HUDEP-2 (cell line): ENCODE results near the gene TUBGCP3.
A peak's percentile ranks its signal among the peaks of the same experiment; 100 is the strongest.
"Not testable (repeated sequence)": the region's sequence is repeated elsewhere in the genome, so short reads cannot be mapped to it uniquely, and the experiment has no call there.

Source experiments
- DNase-seq, 76 experiments: peaks; one replicate each; lab custom pipeline; 2025; ENCODE audit not compliant: unreplicated experiment in 76 of 76; lab: John Stamatoyannopoulos, UW

Gene TUBGCP3, protein sequence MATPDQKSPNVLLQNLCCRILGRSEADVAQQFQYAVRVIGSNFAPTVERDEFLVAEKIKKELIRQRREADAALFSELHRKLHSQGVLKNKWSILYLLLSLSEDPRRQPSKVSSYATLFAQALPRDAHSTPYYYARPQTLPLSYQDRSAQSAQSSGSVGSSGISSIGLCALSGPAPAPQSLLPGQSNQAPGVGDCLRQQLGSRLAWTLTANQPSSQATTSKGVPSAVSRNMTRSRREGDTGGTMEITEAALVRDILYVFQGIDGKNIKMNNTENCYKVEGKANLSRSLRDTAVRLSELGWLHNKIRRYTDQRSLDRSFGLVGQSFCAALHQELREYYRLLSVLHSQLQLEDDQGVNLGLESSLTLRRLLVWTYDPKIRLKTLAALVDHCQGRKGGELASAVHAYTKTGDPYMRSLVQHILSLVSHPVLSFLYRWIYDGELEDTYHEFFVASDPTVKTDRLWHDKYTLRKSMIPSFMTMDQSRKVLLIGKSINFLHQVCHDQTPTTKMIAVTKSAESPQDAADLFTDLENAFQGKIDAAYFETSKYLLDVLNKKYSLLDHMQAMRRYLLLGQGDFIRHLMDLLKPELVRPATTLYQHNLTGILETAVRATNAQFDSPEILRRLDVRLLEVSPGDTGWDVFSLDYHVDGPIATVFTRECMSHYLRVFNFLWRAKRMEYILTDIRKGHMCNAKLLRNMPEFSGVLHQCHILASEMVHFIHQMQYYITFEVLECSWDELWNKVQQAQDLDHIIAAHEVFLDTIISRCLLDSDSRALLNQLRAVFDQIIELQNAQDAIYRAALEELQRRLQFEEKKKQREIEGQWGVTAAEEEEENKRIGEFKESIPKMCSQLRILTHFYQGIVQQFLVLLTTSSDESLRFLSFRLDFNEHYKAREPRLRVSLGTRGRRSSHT

GRCh38 chr13:112587764-112588489, at the start of gene TUBGCP3:
Gene TUBGCP3, minus strand, starts transcription at chr13:112588153. Its CDS starts 173 bp downstream, at chr13:112587980.
- DNase-seq, result peak in 73 of 76 experiments; percentile 10 to 81 (median 67)

DNA sequence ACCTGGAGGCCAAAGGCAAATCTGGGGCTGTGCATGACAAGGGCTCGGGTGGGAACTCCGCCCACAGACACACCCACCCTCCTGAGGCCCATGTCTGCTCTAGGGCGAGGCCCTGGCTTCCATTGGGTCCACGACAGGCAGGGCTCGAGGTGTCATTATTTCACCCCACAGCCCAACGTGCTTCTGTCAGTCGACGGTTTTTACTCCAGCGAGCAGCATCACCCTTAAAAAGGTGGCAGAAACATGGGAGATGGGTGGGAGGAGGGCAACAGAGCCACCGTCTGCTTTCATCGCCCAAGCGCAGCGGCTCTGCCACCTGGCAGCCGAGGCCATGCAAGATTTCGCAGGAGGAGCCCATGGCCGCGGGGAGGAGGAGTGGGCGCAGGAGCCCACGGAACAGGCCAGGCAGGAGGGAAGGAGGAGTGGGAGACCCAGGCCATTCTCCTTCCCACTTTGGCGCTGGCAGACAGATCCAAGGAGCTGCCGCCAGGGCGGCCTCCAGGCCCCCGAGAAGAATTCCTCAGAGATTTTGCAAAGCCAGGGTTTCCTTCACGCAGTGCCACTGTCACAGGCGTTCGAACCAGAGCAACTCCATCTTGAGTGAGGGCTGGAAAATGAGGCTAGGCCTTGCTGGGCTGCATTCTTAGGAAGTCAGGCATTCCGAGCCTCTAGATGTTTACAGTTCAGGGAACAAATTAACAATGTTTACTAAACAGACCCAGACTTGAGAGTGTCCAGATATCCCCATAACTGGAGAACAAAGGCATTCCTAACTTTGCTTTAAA, 49.3 kb upstream of the TUBGCP3 start:
- no peak for DNase-seq

DNA sequence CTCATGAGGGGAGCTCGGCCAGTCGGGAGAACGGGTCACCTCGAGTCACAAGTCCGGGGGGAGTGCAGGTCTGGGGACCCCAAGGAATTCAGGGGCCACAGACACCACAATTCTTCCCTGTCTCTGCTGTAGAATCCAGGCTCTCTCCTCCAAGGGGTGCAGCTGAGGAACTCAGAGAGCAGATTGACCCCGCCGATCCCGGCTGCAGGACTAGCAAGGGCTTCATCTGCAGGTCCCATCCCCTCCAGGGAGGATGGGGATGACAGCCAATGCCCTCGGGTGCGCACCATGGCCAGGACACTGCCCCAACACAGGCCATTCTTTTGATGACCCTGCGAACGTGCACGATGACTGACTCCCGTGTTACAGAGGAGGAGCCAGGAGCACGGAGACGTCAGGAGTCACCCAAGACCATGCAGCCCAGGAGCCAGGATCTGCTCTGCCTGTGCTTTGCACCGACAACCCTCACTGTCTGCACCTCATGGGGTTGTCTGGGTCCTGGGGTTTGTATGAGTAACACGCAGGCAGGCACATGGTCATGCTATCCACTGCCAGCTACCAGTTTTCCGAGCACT, 48.5 kb upstream of the TUBGCP3 start:
- no peak for DNase-seq

- DNase-seq, result no peak
Measured at GRCh38 chr13:112635323-112635722, 47.4 kb upstream of the TUBGCP3 start.

DNA sequence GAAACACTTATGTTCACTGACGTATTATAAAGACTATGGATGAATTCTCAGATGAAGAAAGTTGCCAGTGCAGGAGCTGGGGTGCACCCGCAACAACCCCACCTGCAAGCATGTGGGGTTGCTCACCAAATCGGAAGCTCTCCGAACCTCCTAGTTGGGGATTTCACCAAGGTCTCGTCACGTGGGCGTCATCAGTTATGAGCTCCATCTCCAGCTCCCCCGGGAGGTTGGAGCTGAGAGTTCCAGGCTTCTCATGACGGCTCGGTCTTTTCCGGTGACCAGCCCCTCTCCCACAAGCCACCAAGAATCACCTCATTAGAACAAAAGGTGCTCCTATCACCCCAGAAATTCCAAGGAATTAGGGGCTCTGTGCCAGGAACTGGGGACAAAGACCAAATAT, 46.1 kb upstream of the TUBGCP3 start:
- DNase-seq, result no peak

DNA sequence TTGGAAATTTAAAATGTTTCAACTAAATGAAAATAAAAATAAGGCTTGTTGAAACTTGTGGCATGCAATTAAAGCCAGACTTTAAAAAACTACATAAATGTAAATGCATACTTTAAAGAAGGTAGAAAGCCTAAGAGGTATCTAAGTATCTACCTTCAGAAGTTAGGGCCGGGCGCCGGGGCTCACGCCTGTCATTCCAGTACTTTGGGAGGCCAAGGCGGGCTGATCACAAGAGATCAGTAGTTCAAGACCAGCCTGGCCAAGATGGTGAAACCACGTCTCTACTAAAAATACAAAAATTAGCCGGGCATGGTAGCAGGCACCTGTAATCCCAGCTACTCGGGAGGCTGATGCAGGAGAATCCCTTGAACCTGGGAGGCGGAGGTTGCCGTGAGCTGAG, 42.3 kb upstream of the TUBGCP3 start:
- not testable (repeated sequence) for DNase-seq

GRCh38 chr13:112629161-112629560, 41.2 kb upstream of the TUBGCP3 start:
- DNase-seq, result no peak

DNA sequence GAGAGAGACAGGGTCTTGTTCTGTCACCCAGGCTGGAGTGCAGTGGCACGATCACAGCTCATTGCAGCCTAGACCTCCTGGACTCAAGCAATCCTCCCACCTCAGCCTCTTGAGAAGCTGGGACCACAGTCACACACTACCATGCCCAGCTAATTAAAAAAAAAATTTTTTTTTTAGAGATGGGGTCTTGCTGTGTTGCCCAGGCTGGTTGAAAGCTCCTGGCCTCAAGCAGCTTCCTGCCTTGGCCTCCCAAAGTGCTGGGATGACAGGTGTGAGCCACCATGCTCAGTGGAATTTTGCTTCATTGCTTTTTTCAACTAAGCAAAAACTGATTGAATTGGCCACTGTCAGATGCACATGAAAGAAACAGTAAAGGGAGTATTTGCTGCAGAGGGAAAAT, 39.7 kb upstream of the TUBGCP3 start:
- DNase-seq, result not testable (repeated sequence)

DNA sequence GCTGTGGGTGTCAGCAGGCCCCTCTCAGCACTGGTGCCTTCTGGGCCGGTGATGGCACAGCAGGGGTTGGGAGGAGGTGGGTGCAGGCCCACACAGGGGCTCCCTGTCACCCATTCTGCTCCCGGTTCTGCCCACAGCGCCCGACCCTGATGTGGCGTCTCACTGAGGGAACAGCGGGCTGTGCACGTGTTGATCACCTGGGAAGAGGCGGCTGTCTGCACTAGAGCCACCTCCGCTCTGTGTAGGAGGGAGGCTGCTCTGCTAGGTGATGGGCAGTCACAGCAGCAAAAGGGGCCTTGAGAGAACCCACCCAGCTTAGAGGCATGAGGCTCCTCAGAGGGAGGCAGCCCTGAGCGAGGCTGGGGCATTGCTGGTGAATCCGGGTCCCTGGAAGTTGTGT, 39.2 kb upstream of the TUBGCP3 start:
- DNase-seq, result no peak

- DNase-seq, result no peak
Measured at GRCh38 chr13:112626761-112627160, 38.8 kb upstream of the TUBGCP3 start.

DNA sequence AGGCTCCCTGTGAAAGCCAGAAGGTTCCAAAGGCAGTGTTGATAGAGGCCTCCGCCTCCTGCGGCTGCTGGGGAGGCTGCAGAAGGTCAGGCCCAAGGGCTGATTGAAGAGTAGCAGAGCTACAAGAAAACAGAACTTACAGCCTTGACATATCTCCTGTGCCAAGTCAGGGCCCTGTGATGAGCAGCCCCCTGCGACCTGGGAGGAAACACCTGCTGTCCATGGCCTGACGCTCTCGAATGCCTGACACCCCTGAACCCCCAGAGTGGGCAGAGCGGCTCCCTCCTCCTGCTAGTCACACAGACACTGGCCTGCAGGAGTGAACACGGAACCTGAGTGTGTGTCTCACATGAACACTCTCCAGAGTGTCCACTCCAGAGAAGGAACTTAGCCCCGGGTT, 38.2 kb upstream of the TUBGCP3 start:
- DNase-seq, result no peak

DNA sequence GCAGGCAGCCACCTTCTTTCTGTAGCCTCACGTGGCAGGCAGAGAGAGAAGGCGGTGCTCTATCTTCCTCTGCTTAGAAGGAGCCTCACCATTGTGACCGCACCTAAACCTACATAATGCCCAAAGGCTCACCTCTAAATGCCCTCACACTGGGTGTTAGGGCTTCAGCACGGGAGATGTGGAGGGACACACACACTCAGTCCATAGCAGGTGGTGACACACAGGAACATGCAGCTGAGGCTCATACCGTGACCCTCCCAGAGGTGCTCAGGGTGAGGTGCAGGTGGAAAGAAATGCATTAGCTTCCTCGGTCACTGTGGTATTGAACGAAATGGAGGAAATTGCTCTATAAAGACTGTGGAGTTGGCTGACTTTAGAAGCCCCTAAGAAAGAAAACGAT, 37.7 kb upstream of the TUBGCP3 start:
- no peak for DNase-seq

DNA sequence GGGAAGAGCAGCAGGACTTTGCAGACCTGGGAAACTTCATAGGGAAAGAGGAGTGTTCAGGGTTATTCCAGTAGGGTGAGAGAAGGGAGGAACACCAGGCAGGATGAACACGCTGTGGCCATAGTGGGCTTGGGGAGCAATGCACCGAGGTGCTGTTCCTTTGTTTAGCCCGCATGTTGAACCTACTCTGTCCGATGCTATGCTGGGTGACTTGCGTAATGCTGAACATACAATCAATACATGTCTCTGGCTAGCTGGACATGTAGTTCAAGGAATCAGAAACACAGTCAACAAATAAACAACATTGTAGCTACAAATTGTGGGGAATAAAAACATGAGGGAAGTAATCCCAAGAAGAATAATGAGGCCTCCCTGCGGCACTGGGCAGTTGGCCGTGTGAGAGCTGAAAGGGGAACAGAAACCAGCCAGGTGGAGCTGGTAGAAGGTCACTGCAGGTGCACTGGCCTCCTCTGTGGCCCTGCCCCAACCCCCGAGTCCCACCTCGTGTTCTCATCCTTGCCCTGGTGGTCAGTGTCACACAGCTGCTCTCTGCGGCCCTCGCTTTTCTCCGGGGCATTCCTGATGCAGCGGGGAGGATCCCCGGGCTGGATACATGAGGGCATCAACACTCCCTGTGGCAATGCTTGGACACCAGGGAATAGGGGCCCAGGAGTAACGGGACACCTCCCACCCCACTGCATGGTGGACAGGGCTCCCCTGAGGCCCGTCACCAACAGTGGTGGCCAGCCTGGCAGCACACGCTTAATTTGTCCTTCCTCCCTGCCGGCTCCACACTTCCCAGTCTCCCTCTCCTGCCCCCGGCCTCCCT, 36.9 kb upstream of the TUBGCP3 start:
- no peak for DNase-seq

GRCh38 chr13:112624040-112624439, 36.1 kb upstream of the TUBGCP3 start:
- no peak for DNase-seq

DNA sequence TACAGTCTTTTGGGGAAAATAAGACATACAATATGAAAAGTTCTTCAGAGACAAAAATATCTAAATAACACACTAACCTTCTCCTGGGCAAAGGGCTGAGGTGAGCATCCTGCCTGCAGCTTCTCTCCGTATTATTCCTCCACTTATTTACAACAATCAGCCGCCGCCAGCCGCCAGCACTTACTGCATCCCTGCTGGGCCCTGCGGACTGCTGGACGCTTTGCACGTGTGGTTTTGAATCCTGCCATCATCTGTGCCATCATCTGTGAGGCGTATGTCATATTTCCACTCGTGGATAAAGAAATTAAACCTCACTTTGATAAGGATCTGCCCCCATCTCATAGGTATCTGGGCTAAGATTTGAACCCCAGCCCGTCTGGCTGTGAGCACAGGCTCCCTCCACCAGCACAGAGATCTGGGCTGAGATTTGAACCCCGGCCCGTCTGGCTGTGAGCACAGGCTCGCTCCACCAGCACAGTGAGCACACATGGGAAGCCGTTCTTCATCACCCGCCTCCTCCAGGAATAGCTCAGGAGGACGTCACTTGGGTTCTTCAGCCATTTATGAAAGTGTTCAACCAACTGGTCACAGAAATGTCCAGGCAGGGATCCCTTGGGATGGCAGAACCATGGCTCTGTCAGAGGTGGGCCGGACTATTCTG, 35.2 kb upstream of the TUBGCP3 start:
- no peak for DNase-seq

GRCh38 chr13:112622375-112622774, 34.4 kb upstream of the TUBGCP3 start:
- DNase-seq, result no peak

GRCh38 chr13:112619730-112620631, 32.0 kb upstream of the TUBGCP3 start:
- peak in 9 of 76 experiments; percentile 1 to 34 (median 13) for DNase-seq
